T-helper 17 cell (primary cell): ENCODE measurements around the gene TCTN2. TPM values are rescaled to one million over a fixed set of nuclear protein-coding genes. Genes with fewer than 3 reads are reported as not detected.

Experiments used
- ATAC-seq: fragments of 150-1000 bp; cut with Tn5 transposase; 2 replicates; pipeline ENCODE4 v1.10.0; 2021; ENCODE audit warnings: mild to moderate bottlenecking, moderate library complexity
- DNase-seq, 3 donors: peaks; one replicate each; pipeline versions ENCODE4 v3.0.0 to v3.0.0-alpha.2; 2020 to 2021
- H3K9me3 ChIP-seq: one replicate; pipeline ENCODE4 v1.7.0; 2013; ENCODE audit warnings: low read length, mild to moderate bottlenecking; ENCODE audit not compliant: control insufficient read depth, poor library complexity, severe bottlenecking
- H3K27ac Mint-ChIP-seq: one replicate; pipeline ENCODE4 v1.8.0; 2022; ENCODE audit warnings: mild to moderate bottlenecking, moderate library complexity, mixed read lengths
- H3K27me3 Mint-ChIP-seq: one replicate; pipeline ENCODE4 v1.8.0; 2022; ENCODE audit warnings: mixed read lengths
- H3K36me3 Mint-ChIP-seq: one replicate; pipeline ENCODE4 v1.8.0; 2022; ENCODE audit warnings: low read depth, mixed read lengths
- H3K4me1 Mint-ChIP-seq: one replicate; pipeline ENCODE4 v1.8.0; 2022; ENCODE audit warnings: mild to moderate bottlenecking, mixed read lengths
- H3K4me3 Mint-ChIP-seq: one replicate; pipeline ENCODE4 v1.8.0; 2022; ENCODE audit warnings: mild to moderate bottlenecking, moderate library complexity, mixed read lengths
- total RNA-seq, 4 donors: library from RNA in 2 of 4; stranded (reverse) in 2 of 4; gene quantifications; one replicate each; pipeline ENCODE4 v1.2.3 and lab custom pipeline; 2022 to 2026

Gene TCTN2
- total RNA-seq, 2 donors from 2014 or later: 5.1 to 6.0 TPM

DNA sequence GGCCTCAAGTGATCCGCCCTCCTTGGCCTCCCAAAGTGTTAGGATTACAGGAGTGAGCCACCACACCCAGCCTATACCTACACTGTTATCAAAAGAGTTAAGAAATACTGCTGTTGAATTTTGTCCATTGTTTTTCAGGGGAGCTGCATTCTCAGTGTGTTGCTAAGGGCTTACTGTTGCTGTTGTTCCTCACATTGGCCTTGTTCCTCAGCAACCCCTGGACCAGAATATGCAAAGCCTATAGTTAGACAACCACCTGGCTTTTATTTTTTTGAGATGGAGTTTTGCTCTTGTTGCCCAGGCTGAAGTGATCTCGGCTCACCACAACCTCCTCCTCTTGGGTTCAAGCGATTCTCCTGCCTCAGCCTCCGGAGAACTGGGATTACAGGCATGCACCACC, 36.6 kb downstream of the TCTN2 start:
- no peak overlapping the region for H3K27ac Mint-ChIP-seq
- H3K4me3 Mint-ChIP-seq: no peak overlapping the region
- no peaks in the 10 kb centered on the region for H3K36me3 Mint-ChIP-seq
- no peaks in the 10 kb centered on the region for H3K27me3 Mint-ChIP-seq
- ATAC-seq (no peak), DNase-seq (no peak)
- H3K4me1 Mint-ChIP-seq: peaks cover 8% of the 10 kb centered on the region
- H3K9me3 ChIP-seq: no peaks in the 10 kb centered on the region

DNA sequence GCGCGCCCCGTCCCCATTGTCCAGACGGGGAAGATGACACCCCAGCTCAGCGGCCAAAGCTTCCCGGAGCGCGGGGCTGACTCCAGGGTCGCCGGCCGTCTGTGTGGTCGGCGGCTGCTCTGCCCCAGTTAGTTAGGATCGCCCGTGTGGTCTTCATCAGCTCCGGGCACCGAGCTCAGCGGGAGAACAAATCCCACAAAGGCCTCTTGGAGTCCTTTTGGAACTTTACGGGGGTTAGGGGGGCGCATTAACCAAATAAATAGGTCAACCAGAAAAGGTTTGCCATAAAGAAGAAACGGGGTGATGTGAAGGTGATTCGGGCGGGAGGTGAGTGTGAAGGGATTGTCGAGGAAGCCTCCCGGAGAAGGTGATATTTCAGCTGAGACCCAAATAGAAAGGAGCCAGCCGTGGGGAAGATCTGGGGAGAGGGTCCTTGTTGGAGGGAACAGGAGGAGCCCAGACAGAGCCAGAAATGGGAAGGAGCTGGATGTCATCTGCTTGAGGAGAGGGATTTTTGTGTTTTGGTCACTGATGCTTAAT, 41.9 kb downstream of the TCTN2 start:
- H3K4me1 Mint-ChIP-seq: peaks cover 26% of the 10 kb centered on the region
- peak overlapping the region; percentile 88 for H3K27ac Mint-ChIP-seq
- no peak for ATAC-seq
- peak overlapping the region; percentile 98 for H3K4me3 Mint-ChIP-seq
- no peaks in the 10 kb centered on the region for H3K9me3 ChIP-seq
- no peak for DNase-seq
- H3K36me3 Mint-ChIP-seq: no peaks in the 10 kb centered on the region
- H3K27me3 Mint-ChIP-seq: no peaks in the 10 kb centered on the region

- Mint-ChIP-seq H3K36me3 (no peaks in the 10 kb centered on the region), H3K4me1 (peaks cover 26% of the 10 kb centered on the region), H3K4me3 (peak overlapping the region; percentile 98), H3K27ac (peak overlapping the region; percentile 88), H3K27me3 (no peaks in the 10 kb centered on the region)
- DNase-seq (no peak), ATAC-seq (no peak)
- no peaks in the 10 kb centered on the region for H3K9me3 ChIP-seq
Measured at GRCh38 chr12:123713398-123713797, 42.5 kb downstream of the TCTN2 start.

DNA sequence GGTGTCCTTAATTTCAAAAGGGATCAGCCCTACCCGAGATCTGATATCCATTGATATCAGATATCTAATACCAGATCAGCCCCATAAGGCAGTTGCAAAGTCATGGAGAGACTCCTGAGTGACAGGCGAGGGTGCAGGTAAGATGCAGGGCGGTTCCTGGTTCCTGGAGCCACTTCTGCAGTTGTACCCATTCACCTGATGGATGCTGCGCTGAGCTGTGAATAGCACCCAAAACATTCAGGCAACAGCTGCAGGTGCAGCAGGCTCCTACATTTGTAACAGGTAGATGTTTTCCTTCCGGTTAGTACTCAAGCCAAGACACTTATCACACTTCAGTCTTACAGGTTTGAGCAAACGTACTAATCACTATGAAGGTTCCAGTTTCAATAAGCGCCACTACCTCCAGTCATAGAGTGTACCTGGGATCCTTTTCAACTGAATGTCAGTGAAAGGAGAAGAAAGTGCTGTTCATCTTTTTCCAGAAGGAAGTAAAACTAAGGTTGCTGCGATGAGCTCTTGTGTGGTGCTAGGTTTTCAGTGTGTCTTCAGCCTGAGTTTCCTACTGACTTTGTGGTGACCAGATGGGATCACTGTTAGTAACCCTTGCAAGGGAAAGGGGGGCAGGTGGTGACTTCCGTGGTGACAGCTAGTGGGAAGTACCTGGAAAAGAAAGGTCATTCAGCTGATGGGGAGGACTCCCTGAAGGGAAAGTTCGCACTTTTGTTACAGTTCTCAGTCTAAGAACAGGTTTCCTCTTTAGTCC, 43.1 kb downstream of the TCTN2 start:
- Mint-ChIP-seq H3K4me1 (peaks cover 26% of the 10 kb centered on the region), H3K27ac (peak overlapping the region; percentile 88), H3K27me3 (no peaks in the 10 kb centered on the region), H3K4me3 (peak overlapping the region; percentile 98), H3K36me3 (no peaks in the 10 kb centered on the region)
- H3K9me3 ChIP-seq: no peaks in the 10 kb centered on the region
- DNase-seq: no peak
- ATAC-seq: no peak

GRCh38 chr12:123715195-123715594, 44.3 kb downstream of the TCTN2 start:
- Mint-ChIP-seq H3K27ac (peak overlapping the region; percentile 88), H3K4me1 (peaks cover 28% of the 10 kb centered on the region), H3K4me3 (no peak overlapping the region), H3K27me3 (no peaks in the 10 kb centered on the region), H3K36me3 (no peaks in the 10 kb centered on the region)
- no peaks in the 10 kb centered on the region for H3K9me3 ChIP-seq
- no peak for DNase-seq
- no peak for ATAC-seq

DNA sequence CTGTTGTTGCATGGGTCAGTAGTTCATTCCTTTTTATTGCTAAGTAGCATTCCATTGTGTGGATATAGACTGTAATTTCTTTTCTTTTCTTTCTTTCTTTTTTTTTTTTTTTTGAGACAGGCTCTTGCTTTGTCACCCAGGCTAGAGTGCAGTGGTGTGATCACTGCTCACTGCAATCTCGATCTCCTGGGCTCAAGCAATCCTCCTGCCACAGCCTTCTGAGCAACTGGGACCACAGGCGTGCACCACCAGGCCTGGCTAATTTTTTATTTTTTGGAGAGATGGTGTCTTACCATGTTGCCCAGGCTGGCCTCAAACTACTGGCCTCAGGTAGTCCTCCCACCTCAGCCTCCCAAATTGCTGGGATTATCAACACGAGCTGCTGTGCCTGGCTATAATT, 46.4 kb downstream of the TCTN2 start:
- Mint-ChIP-seq H3K27me3 (no peaks in the 10 kb centered on the region), H3K4me3 (no peak overlapping the region), H3K4me1 (peaks cover 22% of the 10 kb centered on the region), H3K36me3 (no peaks in the 10 kb centered on the region), H3K27ac (no peak overlapping the region)
- H3K9me3 ChIP-seq: no peaks in the 10 kb centered on the region
- ATAC-seq (no peak), DNase-seq (no peak)

DNA sequence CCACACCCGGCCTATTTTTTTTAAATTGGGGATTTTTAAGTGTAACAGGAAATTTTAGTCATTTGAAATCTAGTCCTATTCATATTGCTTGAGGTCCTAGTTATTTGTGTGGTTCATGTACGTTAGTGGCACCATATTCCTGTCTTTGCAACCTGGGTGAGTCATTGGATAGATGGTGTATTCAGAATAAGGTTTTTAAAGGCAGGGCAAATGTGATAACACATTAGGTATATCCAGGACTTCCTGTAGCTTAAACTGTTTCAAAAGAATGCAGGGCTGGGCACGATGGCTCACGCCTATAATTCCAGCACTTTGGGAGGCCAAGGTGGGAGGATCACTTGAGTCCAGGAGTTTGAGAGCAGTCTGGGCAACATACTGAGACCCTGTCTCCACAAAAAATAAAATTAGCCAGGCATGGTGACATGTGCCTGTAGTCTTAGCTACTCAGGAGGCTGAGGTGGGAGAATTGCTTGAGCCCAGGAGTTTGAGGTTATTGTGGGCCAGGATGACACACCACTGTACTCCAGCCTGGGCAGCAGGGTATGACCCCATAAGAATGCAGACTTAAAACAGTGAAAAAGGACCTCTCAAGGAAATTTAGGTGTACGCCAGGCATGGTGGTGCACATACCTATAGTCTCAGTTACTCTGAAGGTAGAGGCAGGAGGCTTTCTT, 49.4 kb downstream of the TCTN2 start:
- Mint-ChIP-seq H3K4me1 (peaks cover 6% of the 10 kb centered on the region), H3K27ac (no peak overlapping the region), H3K36me3 (no peaks in the 10 kb centered on the region), H3K4me3 (no peak overlapping the region), H3K27me3 (no peaks in the 10 kb centered on the region)
- ATAC-seq: no peak
- DNase-seq: no peak
- no peaks in the 10 kb centered on the region for H3K9me3 ChIP-seq

GRCh38 chr12:123721245-123721644, 50.3 kb downstream of the TCTN2 start:
- DNase-seq (no peak), ATAC-seq (no peak)
- H3K9me3 ChIP-seq: no peaks in the 10 kb centered on the region
- no peak overlapping the region for H3K27ac Mint-ChIP-seq
- H3K4me1 Mint-ChIP-seq: peaks cover 6% of the 10 kb centered on the region
- no peaks in the 10 kb centered on the region for H3K27me3 Mint-ChIP-seq
- H3K36me3 Mint-ChIP-seq: no peaks in the 10 kb centered on the region
- H3K4me3 Mint-ChIP-seq: no peak overlapping the region

DNA sequence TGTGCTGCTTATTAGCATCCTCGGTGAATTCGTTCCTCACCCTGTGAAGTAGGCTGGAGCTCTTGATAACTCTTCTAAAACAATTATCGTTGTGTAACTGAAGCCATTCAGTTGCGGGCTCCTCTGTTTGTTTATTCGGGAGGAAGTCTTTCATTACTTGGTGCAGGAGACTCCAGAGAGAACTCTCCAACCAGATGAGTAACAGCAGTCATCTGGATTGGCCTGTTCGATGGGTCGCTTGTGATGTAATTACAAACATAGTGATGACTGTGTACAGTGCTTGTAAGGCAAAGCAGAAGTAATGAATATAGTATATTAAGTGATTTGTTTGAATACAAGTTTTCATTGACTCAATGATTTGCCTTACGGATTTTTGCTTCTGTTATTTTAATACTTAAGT, 52.1 kb downstream of the TCTN2 start:
- Mint-ChIP-seq H3K4me1 (peaks cover 4% of the 10 kb centered on the region), H3K36me3 (no peaks in the 10 kb centered on the region), H3K4me3 (no peak overlapping the region), H3K27me3 (no peaks in the 10 kb centered on the region), H3K27ac (no peak overlapping the region)
- no peaks in the 10 kb centered on the region for H3K9me3 ChIP-seq
- DNase-seq (no peak), ATAC-seq (no peak)

DNA sequence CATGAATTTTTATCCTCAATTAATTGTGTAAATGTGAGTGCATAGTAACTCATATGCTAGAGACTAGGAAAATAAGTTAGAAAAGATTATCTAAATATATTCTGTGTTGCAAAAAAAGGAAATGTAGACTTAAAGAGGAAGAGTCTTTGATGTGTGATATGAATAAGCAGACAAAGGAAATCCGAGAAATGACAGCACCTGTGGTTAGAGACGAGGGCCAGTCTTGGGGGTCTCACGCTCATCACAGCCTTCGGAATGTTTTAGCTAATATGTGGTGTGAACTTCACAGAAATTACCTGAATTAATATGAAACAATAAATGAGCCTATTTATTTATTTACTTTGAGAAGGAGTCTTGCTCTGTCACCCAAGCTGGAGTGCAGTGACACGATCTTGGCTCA, 52.9 kb downstream of the TCTN2 start:
- ATAC-seq (no peak), DNase-seq (no peak)
- Mint-ChIP-seq H3K4me1 (peaks cover 6% of the 10 kb centered on the region), H3K27ac (no peak overlapping the region), H3K4me3 (no peak overlapping the region), H3K36me3 (no peaks in the 10 kb centered on the region), H3K27me3 (no peaks in the 10 kb centered on the region)
- H3K9me3 ChIP-seq: no peaks in the 10 kb centered on the region

- Mint-ChIP-seq H3K4me3 (no peak overlapping the region), H3K27me3 (no peaks in the 10 kb centered on the region), H3K4me1 (peaks cover 2% of the 10 kb centered on the region), H3K27ac (no peak overlapping the region), H3K36me3 (peaks cover 3% of the 10 kb centered on the region)
- H3K9me3 ChIP-seq: no peaks in the 10 kb centered on the region
- DNase-seq: no peak
- no peak for ATAC-seq
Measured at GRCh38 chr12:123726244-123726643, 55.3 kb downstream of the TCTN2 start.

DNA sequence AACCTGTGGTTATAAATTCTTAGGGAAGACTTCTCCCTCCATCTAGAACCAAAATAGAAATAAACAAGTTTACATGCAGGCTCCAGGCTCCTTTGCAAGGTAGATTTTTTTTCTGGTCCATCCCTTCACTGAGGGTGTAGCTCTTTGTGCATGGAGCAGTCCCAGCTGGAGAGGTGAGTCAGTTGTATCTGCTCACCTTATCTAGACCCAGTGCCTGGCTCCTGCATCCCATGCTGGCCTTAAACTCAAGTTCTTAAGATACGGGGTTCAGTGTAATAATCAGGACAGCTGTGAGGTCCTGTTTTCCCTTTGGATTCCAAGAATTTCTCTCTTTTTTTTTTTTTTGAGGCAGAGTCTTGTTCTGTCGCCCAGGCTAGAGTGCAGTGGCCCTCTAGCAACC, 56.0 kb downstream of the TCTN2 start:
- Mint-ChIP-seq H3K27me3 (no peaks in the 10 kb centered on the region), H3K27ac (no peak overlapping the region), H3K4me1 (peaks cover 4% of the 10 kb centered on the region), H3K36me3 (peaks cover 6% of the 10 kb centered on the region), H3K4me3 (no peak overlapping the region)
- H3K9me3 ChIP-seq: no peaks in the 10 kb centered on the region
- ATAC-seq (no peak), DNase-seq (no peak)

- ATAC-seq: no peak
- Mint-ChIP-seq H3K27me3 (no peaks in the 10 kb centered on the region), H3K4me3 (no peak overlapping the region), H3K36me3 (peaks cover 13% of the 10 kb centered on the region), H3K4me1 (peaks cover 4% of the 10 kb centered on the region), H3K27ac (no peak overlapping the region)
- DNase-seq: no peak
- no peaks in the 10 kb centered on the region for H3K9me3 ChIP-seq
Measured at GRCh38 chr12:123727878-123728277, 57.0 kb downstream of the TCTN2 start.

DNA sequence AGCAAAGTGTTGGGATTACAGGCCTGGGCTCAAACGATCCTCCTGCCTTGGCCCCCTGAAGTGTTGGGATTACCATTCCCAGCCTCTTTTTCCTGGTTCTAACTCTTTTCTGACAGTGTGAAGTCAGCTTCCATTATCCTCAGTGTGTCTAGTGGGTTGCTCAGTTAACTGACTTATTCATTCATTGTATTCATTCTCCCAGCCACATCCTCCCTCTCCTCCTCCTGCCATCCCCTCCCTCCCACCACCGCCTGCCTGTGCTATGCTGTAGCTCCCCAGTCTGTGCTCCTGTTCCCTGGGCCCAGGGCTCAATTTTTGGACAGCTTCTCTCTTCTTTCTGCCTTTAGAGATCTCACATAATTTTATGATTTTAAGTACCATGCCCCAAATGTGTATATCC, 60.7 kb downstream of the TCTN2 start:
- Mint-ChIP-seq H3K4me1 (peaks cover 6% of the 10 kb centered on the region), H3K27ac (no peak overlapping the region)
- no peak for ATAC-seq

More for the DNA sequence above, 60.7 kb downstream of the TCTN2 start:
- peaks cover 14% of the 10 kb centered on the region for H3K36me3 Mint-ChIP-seq
- H3K9me3 ChIP-seq: no peaks in the 10 kb centered on the region
- no peaks in the 10 kb centered on the region for H3K27me3 Mint-ChIP-seq
- DNase-seq: no peak
- H3K4me3 Mint-ChIP-seq: peak overlapping the region; percentile 55
